WTC11 (cell line): ENCODE measurements around the gene ASTE1.

Experiments used
- CBFB ChIP-seq: sonication (generic); formaldehyde crosslinking; IDR thresholded peaks from 2 replicates; pipeline ENCODE4 v1.8.1; 2022; ENCODE audit warnings: mild to moderate bottlenecking, low read depth, missing genetic modification reagents
- CTCF ChIP-seq: fragments of 200-600 bp; IDR thresholded peaks from 2 replicates; pipeline ENCODE4 v1.8.0; 2022; ENCODE audit warnings: antibody characterized with exemption
- JUN ChIP-seq: sonication (generic); formaldehyde crosslinking; IDR thresholded peaks from 2 replicates; pipeline ENCODE4 v1.8.0; 2023; ENCODE audit warnings: mild to moderate bottlenecking, missing genetic modification reagents
- MAX ChIP-seq: sonication (generic); formaldehyde crosslinking; IDR thresholded peaks from 2 replicates; pipeline ENCODE4 v1.8.0; 2022; ENCODE audit warnings: mild to moderate bottlenecking, missing genetic modification reagents
- PRDM15 ChIP-seq: sonication (generic); formaldehyde crosslinking; IDR thresholded peaks from 2 replicates; pipeline ENCODE4 v1.8.0; 2022; ENCODE audit warnings: missing genetic modification reagents
- SP1 ChIP-seq: sonication (generic); formaldehyde crosslinking; conservative IDR thresholded peaks from 2 replicates; pipeline ENCODE4 v1.8.1; 2022; ENCODE audit warnings: missing genetic modification reagents
- TP53 ChIP-seq: sonication (generic); formaldehyde crosslinking; IDR thresholded peaks from 2 replicates; pipeline ENCODE4 v1.8.1; 2023; ENCODE audit warnings: mild to moderate bottlenecking, missing genetic modification reagents
- ZBTB43 ChIP-seq: sonication (generic); formaldehyde crosslinking; IDR thresholded peaks from 2 replicates; pipeline ENCODE4 v1.8.1; 2023; ENCODE audit warnings: mild to moderate bottlenecking, missing genetic modification reagents
- ZNF121 ChIP-seq: sonication (generic); formaldehyde crosslinking; IDR thresholded peaks from 2 replicates; pipeline ENCODE4 v1.8.0; 2023; ENCODE audit warnings: missing genetic modification reagents

GRCh38 chr3:130969621-130970020 lies 57.0 kb downstream of the ASTE1 start:
- TF ChIP-seq CTCF (no peak), JUN (CRISPR knock-in tag) (no peak), SP1 (no peak), CBFB (CRISPR knock-in tag) (no peak), ZBTB43 (CRISPR knock-in tag) (no peak), MAX (CRISPR knock-in tag) (no peak), PRDM15 (no peak), ZNF121 (CRISPR knock-in tag) (no peak), TP53 (no peak)
